A549 (cell line): ENCODE results near the gene SNAPC2. TPM values are rescaled to one million over a fixed set of nuclear protein-coding genes. Genes with fewer than 3 reads are reported as not detected.

Experiments used
- ATAC-seq, 2 experiments: fragments of 200-7000 bp in 1 of 2; fragments of >200 bp in 1 of 2; cut with Nextera tagmentation in 1 of 2; cut with Tn5 transposase in 1 of 2; 3 replicates each; pipeline versions ENCODE4 v1.8.0 to v1.9.1; 2018 to 2020; ENCODE audit warnings: mild to moderate bottlenecking in 1 of 2, moderate library complexity in 1 of 2
- CTCF ChIA-PET: fragments of 300-600 bp; sonication (Branson Sonifier 250); formaldehyde crosslinking; extraction: SDS; loops from one replicate; lab custom pipeline; 2021; ENCODE audit warnings: antibody characterized with exemption, inconsistent platforms; lab: Yijun Ruan, JAX
- POLR2A ChIA-PET: fragments of 350-600 bp; formaldehyde crosslinking; extraction: SDS; loops from one replicate; lab custom pipeline; 2021; ENCODE audit warnings: antibody characterized with exemption, inconsistent platforms; lab: Yijun Ruan, JAX
- DNase-seq, 2 experiments: peaks; one replicate each; pipeline versions ENCODE4 v3.0.0 to v3.0.0-alpha.2; 2011 to 2016; ENCODE audit warnings: low read depth in 1 of 2, low spot score in 1 of 2
- FAIRE-seq: peaks from 2 replicates; lab custom pipeline; 2011; peaks lifted over from hg19 to GRCh38; lab: Jason Lieb, UNC
- H3K27ac ChIP-seq, 2 experiments: fragments of >200 bp; sonication (Bioruptor Twin); formaldehyde crosslinking; 3 replicates each; pipeline ENCODE4 v1.5.1; 2016 to 2017
- H3K4me1 ChIP-seq: fragments of >200 bp; sonication (Bioruptor Twin); formaldehyde crosslinking; 3 replicates; pipeline ENCODE4 v1.6.1; 2016
- H3K4me2 ChIP-seq: fragments of >200 bp; sonication (Bioruptor Twin); formaldehyde crosslinking; 3 replicates; pipeline ENCODE4 v1.6.1; 2016
- H3K4me3 ChIP-seq: fragments of >200 bp; sonication (Bioruptor Twin); formaldehyde crosslinking; 3 replicates; pipeline ENCODE4 v1.5.1; 2016
- H3K9me3 ChIP-seq: fragments of >200 bp; sonication (Bioruptor Twin); formaldehyde crosslinking; 3 replicates; pipeline ENCODE4 v1.6.1; 2016
- ATOH8 ChIP-seq: fragments of 250-450 bp; sonication (Bioruptor Pico); IDR thresholded peaks from 2 replicates; pipeline ENCODE4 v1.5.0; 2020; ENCODE audit warnings: low read depth, mild to moderate bottlenecking, moderate library complexity
- BHLHE40 ChIP-seq: IDR thresholded peaks from 2 replicates; pipeline ENCODE4 v1.6.1; 2012; ENCODE audit warnings: low read depth, low read length, inconsistent platforms
- CBX2 ChIP-seq: fragments of 200-600 bp; sonication (generic); IDR thresholded peaks from 2 replicates; pipeline ENCODE4 v1.6.1; 2016; ENCODE audit warnings: low read depth, mild to moderate bottlenecking, borderline replicate concordance
- CBX8 ChIP-seq: fragments of 200-600 bp; sonication (generic); IDR thresholded peaks from 2 replicates; pipeline ENCODE4 v1.6.1; 2016
- CHD4 ChIP-seq: fragments of 200-600 bp; sonication (generic); IDR thresholded peaks from 2 replicates; pipeline ENCODE4 v1.6.1; 2016; ENCODE audit warnings: antibody characterized with exemption, mild to moderate bottlenecking, borderline replicate concordance
- EP300 ChIP-seq, 2 experiments: fragments of >200 bp; sonication (Bioruptor Twin); formaldehyde crosslinking; IDR thresholded peaks; 2 replicates in 1 of 2; 3 replicates in 1 of 2; pipeline ENCODE4 v1.6.1; 2016 to 2017
- FOSB ChIP-seq: fragments of 250-450 bp; sonication (Bioruptor Pico); IDR thresholded peaks from 2 replicates; pipeline ENCODE4 v1.5.0; 2020; ENCODE audit warnings: mild to moderate bottlenecking, moderate library complexity
- HEYL ChIP-seq: fragments of 250-450 bp; sonication (Bioruptor Pico); IDR thresholded peaks from 2 replicates; pipeline ENCODE4 v1.8.0; 2021; ENCODE audit warnings: mild to moderate bottlenecking, moderate library complexity
- HOXB13 ChIP-seq: fragments of 250-450 bp; sonication (Bioruptor Pico); IDR thresholded peaks from 2 replicates; pipeline ENCODE4 v1.5.0; 2020; ENCODE audit warnings: low read depth, mild to moderate bottlenecking, moderate library complexity
- HOXB5 ChIP-seq: fragments of 250-450 bp; sonication (Bioruptor Pico); IDR thresholded peaks from 2 replicates; pipeline ENCODE4 v1.5.0; 2020; ENCODE audit warnings: mild to moderate bottlenecking, moderate library complexity
- MAFK ChIP-seq: fragments of 450-650 bp; IDR thresholded peaks from 2 replicates; pipeline ENCODE4 v1.6.1; 2014; ENCODE audit not compliant: partially characterized antibody
- MAZ ChIP-seq: fragments of 150-350 bp; IDR thresholded peaks from 2 replicates; pipeline ENCODE4 v1.6.1; 2014; ENCODE audit warnings: antibody characterized with exemption, low read depth, low read length, borderline replicate concordance
- MYC ChIP-seq: IDR thresholded peaks from 2 replicates; pipeline ENCODE4 v1.6.1; 2012; ENCODE audit warnings: mild to moderate bottlenecking, inconsistent platforms, low read length, improper control_type of control experiment, borderline replicate concordance
- NR3C1 ChIP-seq: fragments of >200 bp; sonication (Bioruptor Twin); formaldehyde crosslinking; IDR thresholded peaks from 3 replicates; pipeline ENCODE4 v1.6.1; 2017
- PBX3 ChIP-seq: IDR thresholded peaks from 2 replicates; pipeline ENCODE4 v1.6.1; 2012
- PHF8 ChIP-seq: fragments of 200-600 bp; sonication (generic); IDR thresholded peaks from 2 replicates; pipeline ENCODE4 v1.6.1; 2016; ENCODE audit warnings: low read depth, mild to moderate bottlenecking, antibody characterized with exemption, moderate library complexity, borderline replicate concordance
- RCOR1 ChIP-seq: fragments of 150-350 bp; IDR thresholded peaks from 2 replicates; pipeline ENCODE4 v1.6.1; 2014; ENCODE audit warnings: antibody characterized with exemption, low read length, low read depth
- TFCP2L1 ChIP-seq: fragments of 250-450 bp; sonication (Bioruptor Pico); IDR thresholded peaks from 2 replicates; pipeline ENCODE4 v1.5.0; 2021; ENCODE audit warnings: mild to moderate bottlenecking
- ZC3H11A ChIP-seq: fragments of 450-650 bp; IDR thresholded peaks from 2 replicates; pipeline ENCODE4 v1.6.1; 2014; ENCODE audit warnings: antibody characterized with exemption, mild to moderate bottlenecking
- ZFP36 ChIP-seq: fragments of 450-650 bp; IDR thresholded peaks from 2 replicates; pipeline ENCODE4 v1.6.1; 2014; ENCODE audit warnings: borderline replicate concordance; ENCODE audit not compliant: partially characterized antibody
- WGBS: methylation state at CpG from one replicate; pipeline ENCODE4 v1.1.6; 2017; ENCODE audit errors: missing lambda C conversion rate; 5-methylcytosine and 5-hydroxymethylcytosine counted together
- polyA plus RNA-seq, 4 experiments: library from polyadenylated mRNA; depleted of rRNA in 3 of 4; stranded (reverse); fragments of >200 nt; fragmentation: RNase III in 1 of 4; extraction: RNeasy Plus Mini Kit Qiagen cat#74134 plus additional on column Dnase treatment in 1 of 4; gene quantifications; 2 replicates in 3 of 4; 3 replicates in 1 of 4; pipeline ENCODE4 v1.2.3, GENCODE V29; 2011 to 2017
- TF ChIP-seq, protein P1 (sequence below): fragments of 250-450 bp; sonication (Bioruptor Pico); IDR thresholded peaks from 2 replicates; pipeline ENCODE4 v1.5.0; 2021; ENCODE audit warnings: mild to moderate bottlenecking, moderate library complexity, borderline replicate concordance
- TF ChIP-seq, protein P2 (sequence below): fragments of 200-600 bp; sonication (generic); IDR thresholded peaks from 2 replicates; pipeline ENCODE4 v1.6.1; 2016; ENCODE audit warnings: antibody characterized with exemption, mild to moderate bottlenecking, moderate library complexity

Gene SNAPC2
- polyA plus RNA-seq, 2 of the 4 experiments (the other 2 are of a cell fraction): 9.2 to 13.8 TPM

- POLR2A ChIA-PET: no interaction called here
Measured at GRCh38 chr19:7898967-7899366, 21.2 kb upstream of the SNAPC2 start.

DNA sequence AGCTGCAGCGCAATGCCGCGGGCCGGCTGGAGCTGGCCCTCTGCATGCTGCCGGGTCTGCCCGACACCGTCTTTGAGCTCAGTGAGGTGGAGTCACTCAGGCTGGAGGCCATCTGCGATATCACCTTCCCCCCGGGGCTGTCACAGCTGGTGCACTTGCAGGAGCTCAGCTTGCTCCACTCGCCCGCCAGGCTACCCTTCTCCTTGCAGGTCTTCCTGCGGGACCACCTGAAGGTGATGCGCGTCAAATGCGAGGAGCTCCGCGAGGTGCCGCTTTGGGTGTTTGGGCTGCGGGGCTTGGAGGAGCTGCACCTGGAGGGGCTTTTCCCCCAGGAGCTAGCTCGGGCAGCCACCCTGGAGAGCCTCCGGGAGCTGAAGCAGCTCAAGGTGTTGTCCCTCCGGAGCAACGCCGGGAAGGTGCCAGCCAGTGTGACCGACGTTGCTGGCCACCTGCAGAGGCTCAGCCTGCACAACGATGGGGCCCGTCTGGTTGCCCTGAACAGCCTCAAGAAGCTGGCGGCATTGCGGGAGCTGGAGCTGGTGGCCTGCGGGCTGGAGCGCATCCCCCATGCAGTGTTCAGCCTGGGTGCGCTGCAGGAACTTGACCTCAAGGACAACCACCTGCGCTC is 20.3 kb upstream of the SNAPC2 start:
- no peak for FAIRE-seq
- DNase-seq: no peak
- no peaks in the 10 kb centered on the region for H3K9me3 ChIP-seq
- no peak overlapping the region for H3K4me3 ChIP-seq
- peaks cover 2% of the 10 kb centered on the region; the same call in 2 of the 3 replicates for H3K4me1 ChIP-seq
- TF ChIP-seq MAFK (no peak), ATOH8 (no peak), BHLHE40 (no peak), MYC (no peak)
- TF ChIP-seq, protein P1, sequence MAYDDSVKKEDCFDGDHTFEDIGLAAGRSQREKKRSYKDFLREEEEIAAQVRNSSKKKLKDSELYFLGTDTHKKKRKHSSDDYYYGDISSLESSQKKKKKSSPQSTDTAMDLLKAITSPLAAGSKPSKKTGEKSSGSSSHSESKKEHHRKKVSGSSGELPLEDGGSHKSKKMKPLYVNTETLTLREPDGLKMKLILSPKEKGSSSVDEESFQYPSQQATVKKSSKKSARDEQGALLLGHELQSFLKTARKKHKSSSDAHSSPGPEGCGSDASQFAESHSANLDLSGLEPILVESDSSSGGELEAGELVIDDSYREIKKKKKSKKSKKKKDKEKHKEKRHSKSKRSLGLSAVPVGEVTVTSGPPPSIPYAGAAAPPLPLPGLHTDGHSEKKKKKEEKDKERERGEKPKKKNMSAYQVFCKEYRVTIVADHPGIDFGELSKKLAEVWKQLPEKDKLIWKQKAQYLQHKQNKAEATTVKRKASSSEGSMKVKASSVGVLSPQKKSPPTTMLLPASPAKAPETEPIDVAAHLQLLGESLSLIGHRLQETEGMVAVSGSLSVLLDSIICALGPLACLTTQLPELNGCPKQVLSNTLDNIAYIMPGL (CRISPR knock-in tag): no peak
- ChIA-PET CTCF (interaction anchor here (0.5 to 3.3 kb wide), 8 partner anchors 9 to 47 kb away, joined by 3 to 13 read pairs (median 4); partner anchors contain the start of gene LRRC8E), POLR2A (no interaction called here)
- ATAC-seq: no peak
- 94% methylated on average over 16 of the region's 34 CpGs for WGBS
- H3K4me2 ChIP-seq: no peak overlapping the region
- no peak overlapping the region for H3K27ac ChIP-seq

More at GRCh38 chr19:7898967-7899366, 21.2 kb upstream of the SNAPC2 start:
- H3K27ac ChIP-seq: no peak overlapping the region
- H3K4me3 ChIP-seq: no peak overlapping the region
- no peak for ATAC-seq
- H3K9me3 ChIP-seq: no peaks in the 10 kb centered on the region
- no peak for FAIRE-seq
- DNase-seq: no peak
- TF ChIP-seq, protein P2, sequence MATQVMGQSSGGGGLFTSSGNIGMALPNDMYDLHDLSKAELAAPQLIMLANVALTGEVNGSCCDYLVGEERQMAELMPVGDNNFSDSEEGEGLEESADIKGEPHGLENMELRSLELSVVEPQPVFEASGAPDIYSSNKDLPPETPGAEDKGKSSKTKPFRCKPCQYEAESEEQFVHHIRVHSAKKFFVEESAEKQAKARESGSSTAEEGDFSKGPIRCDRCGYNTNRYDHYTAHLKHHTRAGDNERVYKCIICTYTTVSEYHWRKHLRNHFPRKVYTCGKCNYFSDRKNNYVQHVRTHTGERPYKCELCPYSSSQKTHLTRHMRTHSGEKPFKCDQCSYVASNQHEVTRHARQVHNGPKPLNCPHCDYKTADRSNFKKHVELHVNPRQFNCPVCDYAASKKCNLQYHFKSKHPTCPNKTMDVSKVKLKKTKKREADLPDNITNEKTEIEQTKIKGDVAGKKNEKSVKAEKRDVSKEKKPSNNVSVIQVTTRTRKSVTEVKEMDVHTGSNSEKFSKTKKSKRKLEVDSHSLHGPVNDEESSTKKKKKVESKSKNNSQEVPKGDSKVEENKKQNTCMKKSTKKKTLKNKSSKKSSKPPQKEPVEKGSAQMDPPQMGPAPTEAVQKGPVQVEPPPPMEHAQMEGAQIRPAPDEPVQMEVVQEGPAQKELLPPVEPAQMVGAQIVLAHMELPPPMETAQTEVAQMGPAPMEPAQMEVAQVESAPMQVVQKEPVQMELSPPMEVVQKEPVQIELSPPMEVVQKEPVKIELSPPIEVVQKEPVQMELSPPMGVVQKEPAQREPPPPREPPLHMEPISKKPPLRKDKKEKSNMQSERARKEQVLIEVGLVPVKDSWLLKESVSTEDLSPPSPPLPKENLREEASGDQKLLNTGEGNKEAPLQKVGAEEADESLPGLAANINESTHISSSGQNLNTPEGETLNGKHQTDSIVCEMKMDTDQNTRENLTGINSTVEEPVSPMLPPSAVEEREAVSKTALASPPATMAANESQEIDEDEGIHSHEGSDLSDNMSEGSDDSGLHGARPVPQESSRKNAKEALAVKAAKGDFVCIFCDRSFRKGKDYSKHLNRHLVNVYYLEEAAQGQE: no peak
- TF ChIP-seq CBX2 (no peak), NR3C1 (no peak), HOXB13 (no peak), TFCP2L1 (CRISPR knock-in tag) (no peak), RCOR1 (no peak), MAFK (no peak), FOSB (CRISPR knock-in tag) (no peak), HOXB5 (CRISPR knock-in tag) (no peak), EP300 (IDR thresholded peaks at IDR 0.05) (no peak), ZFP36 (no peak), HEYL (CRISPR knock-in tag) (no peak), BHLHE40 (no peak), PBX3 (no peak), ZC3H11A (no peak), MAZ (no peak), CBX8 (no peak), CHD4 (no peak), PHF8 (no peak)
- WGBS: 83% methylated on average over 12 of the region's 16 CpGs
- H3K4me2 ChIP-seq: no peak overlapping the region
- H3K4me1 ChIP-seq: no peaks in the 10 kb centered on the region
- CTCF ChIA-PET: interaction anchor here (0.9 to 2.6 kb wide), 4 partner anchors 13 to 218 kb away, joined by 3 to 13 read pairs (median 4); partner anchors contain the start of gene TRAPPC5
